ENCODE measurements around the gene SLC38A1.
A peak's percentile ranks its signal among the peaks of the same experiment; 100 is the strongest.

SLC38A1 gene

DNA sequence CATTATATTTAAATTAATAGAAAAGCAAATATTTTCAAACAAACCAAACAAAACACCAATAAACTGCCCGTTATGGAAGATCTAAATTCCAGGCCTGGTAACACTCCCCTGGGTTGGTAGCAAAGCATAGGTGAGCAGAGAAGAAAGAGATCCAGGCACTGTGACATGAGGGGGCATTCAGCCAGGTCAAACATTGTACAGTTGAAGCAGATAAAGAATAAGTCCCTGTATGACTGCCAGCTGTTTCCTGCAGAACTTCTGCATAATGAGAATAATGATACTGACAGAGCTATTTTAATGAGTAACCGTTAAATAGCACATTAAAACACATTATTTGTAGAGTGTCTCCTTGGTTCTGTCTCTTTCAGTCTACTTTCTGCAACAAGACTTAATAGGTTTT, 35.4 kb downstream of the SLC38A1 start:
- no peak for DNase-seq (ENCODE audit: low read depth in 2 of 2)

DNA sequence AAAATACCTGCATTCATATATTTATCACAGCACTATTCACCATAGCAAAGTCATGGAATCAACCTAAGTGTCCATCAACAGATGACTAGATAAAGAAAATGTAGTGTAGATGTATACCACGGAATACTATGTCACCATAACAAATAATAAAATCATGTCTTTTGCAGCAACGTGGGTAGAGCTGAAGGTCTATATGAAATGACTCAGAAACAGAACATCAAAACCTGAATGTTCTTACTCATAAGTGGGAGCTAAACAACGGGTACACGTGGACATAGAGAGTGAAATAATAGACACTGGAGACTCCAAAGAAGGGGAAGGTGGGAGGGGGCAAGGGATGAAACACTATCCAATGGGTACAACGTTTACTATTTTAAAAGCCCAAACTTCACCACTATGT, 37.9 kb downstream of the SLC38A1 start:
- DNase-seq (ENCODE audit: low read depth in 2 of 2): no peak

DNA sequence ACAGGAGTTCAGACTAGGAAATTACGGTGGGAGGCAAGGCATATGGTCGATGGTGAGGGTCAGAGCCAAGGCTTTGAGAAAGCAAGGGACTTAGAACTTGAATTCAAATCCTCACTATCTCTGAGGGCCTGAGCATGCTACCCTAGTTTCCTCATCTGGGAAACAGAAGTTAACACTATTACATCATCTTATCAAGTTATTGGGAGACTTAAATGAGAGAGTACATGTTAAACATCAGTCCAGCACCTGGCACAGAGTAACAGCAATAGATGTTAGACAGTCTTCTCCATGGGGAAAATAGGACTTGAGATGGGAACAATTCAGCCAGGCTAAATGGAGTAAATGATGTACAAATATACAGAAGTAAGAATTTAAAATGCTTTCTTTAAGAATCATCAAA, 38.5 kb downstream of the SLC38A1 start:
- no peak for DNase-seq (ENCODE audit: low read depth in 2 of 2)

DNA sequence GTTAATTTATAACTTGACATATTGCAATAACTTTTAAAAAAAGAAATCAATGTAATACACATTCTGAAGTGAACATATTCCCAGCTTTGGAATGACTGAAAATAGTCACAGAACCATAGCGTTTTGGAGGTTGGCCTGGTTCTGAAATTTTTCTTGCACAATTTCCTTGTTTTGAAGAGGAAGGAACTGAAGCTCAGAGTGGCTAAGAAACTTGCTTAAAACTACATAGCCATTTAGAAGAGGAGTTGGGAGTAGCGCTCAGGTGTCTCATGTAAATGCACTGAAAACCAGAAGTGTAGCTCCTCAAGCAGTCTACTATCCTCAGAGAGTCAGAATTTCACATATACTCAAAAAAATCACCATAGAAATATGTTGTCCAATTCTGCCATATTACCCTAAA, 41.2 kb downstream of the SLC38A1 start:
- DNase-seq (ENCODE audit: low read depth in 2 of 2): no peak

DNA sequence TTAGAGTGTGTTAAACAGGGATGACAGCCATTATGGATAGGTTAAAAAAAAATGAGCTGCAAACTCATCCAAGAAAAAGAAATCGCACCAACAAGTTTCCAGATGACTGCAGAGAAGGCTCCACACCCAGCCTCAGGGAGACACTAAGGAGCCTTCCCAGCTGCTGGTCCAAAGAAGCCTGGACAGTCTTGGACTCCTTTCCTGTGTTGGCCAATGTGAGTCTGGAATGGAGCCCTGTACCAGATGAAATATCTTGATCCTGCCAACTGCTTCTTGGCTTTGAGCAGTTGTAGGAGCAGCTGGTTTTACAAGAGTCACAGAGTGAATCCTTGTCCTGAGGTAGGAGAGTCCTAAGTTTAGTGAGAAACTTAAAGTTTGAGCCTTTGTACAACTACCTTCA, 44.5 kb downstream of the SLC38A1 start:
- no peak for DNase-seq (ENCODE audit: low read depth in 2 of 2)

DNA sequence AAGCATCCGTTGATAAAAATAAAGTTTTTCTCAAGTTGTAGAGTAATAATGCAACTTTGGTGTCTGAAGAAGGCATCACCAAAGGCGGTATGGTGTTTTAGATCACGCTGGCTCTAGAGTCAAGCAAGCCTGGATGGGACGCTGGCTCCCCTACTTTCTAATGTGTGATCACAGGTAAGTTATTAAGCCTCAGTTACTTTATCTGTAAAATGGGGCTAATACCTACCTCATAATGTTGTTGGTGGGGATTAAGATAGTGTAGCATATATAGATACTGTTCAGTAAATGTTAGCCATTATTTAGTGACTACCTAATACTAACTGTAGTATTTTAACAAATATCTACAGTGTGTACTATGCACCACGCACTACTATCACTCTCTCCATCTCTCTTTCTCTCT, 45.8 kb downstream of the SLC38A1 start:
- DNase-seq (ENCODE audit: low read depth in 2 of 2): no peak

DNA sequence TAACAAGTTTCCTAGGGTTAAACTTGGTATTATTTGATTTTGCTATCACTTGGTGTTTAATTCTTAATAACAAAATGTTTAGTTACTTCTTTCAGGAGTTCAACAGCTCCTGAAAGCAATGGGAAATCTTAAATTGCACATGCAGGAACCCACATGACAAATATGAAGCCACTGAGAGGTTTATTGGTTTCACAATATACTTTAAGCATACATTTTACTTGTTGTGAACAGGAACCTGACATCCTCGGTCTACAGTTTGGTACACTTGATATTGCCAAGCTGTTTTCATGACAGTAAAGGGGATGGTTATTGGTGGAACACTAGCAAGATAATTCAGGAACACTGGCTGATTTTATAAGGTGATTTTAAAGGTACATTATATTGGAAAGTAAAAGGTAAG, 46.2 kb downstream of the SLC38A1 start:
- DNase-seq (ENCODE audit: low read depth in 2 of 2): no peak

DNA sequence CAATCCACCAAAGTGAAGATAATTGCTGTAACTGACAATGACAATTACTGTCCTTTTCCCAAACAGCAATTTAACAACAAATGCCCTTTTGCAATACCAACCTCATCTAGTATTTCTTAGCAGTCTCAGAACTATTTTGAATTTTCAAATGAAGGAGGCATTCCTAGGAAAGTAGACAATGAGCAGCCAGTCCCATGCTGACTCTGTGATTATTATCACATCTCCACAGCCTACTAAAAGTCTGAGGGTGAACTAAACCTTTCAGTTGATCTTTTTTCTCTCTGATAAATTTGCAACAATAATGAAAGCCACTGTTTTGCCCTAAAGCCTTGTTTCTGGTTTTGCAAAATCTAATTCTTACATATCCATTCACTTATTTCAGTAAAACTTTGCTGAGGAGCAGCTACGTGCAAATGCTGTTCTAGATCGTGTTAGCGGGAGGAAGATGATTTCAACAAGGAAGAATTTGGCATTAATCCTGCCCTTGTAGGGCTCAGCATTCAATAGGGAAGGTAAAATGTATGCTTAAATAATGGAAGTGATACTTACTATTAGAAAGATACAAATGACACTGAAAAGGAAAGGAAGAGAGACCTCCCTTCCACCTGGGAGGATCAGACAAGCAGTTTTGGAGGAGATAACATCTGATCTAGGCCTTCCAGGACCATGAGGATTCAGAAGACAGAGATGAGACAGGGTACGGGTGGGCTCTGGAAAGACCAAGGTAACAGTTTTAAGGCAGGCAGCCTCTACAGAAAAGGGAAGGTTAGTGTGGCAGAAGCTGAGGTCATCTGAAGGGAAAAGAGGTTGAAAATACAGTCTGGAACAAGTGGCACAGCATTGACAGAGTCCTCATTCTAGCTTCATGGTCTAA, 47.4 kb downstream of the SLC38A1 start:
- no peak for DNase-seq (ENCODE audit: low read depth in 2 of 2)

DNA sequence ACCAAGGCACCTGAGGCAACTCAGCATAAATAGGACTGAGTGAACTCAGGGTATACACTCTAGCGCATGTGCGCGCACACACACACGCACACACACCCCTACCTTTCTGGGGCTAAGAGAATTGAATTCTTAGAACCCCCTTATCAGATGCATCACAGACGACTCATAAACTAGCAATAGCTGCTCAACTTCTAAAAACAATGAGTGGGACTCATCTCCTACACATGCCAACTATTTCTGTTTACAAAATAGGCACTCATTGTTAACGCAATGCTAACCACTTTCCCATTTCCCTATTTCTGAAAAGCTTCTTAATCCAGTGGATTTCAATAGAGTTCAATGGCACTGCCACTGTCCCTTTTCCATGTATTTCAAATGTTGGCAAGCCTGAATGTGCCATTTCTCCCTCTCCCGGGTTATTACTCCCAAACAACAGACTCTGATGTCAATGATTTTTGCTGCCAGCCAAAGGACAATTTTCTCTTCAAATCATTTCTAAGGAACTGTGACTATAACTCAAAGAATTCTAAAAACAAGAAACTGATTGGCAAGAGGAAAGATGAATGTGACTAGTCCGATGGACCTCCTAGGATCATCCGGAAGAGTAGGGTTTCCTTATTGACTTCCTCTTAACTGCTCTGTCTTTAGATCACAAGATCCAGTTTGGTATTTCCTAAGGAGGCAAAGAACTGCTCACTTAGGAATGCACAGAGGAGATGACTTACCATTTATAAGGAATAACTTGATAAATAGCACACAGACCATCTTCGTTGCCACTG, 48.8 kb downstream of the SLC38A1 start:
- peak in 1 of 2 donors; percentile 33 for DNase-seq (ENCODE audit: low read depth in 2 of 2)

DNA sequence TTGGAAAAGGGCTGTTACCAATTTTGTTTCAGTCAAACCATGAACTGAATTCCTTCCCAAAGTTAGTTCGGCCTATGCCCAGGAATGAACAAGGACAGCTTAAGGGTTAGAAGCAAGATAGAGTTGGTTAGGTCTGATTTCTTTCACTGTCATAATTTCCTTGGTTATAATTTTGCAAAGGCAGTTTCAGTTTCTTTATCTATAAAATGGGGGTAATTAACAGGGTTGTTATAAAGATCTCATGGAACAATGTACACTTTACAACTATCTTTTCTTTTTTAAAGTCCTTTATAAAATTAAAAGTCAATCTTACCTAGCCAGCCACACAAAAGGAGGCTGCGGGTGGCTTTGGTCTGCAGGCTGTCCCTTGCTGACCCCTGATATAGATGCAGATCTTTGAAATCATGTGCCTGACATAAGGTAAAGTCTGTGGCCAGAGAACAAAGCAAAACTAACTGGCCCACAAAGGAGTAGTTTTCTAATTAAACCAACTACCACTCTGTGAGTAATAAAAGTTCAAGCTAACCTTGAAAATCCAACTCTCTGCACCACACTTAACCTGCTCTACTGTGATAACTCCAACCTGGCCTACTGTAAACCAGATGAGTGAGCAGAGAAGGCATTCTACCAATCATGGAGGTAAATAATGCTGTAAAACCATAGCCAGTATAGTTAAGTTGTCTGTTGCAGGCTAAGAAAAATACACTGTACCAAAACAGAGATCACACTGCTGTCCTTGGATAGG, 49.5 kb downstream of the SLC38A1 start:
- DNase-seq (ENCODE audit: low read depth in 2 of 2): no peak

DNA sequence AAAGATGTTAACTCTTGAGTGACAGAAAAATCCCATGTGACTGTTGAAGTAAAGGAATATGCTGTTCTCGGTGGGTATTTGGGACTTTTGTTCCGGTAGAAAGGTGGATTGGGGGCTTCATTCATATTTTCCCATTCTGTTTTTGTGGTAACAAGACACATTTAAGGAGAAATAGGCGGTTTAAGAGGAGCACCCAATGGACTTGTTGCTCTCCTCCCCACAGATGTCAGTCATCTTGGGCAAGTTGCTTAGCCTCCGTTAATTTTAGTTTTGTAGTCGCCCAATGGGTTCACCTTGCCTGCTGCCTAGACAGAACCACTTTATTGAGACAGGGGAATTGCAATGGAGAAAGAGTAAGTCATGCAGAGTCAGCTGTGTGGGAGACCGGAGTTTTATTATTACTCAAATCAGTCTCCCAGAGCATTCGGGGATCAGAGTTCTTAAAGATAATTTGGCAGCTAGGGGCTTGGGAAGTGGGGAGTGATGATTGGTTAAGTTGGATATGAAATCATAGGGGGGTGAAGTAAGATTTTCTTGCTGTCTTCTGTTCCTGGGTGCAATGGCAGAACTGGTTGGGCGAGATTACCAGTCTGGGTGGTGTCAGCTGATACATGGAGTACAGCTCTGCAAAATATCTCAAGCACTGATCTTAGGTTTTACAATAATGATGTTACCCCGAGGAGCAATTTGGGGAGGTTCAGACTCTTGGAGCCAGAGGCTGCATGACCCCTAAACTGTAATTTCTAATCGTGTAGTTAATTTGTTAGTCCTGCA, 50.3 kb downstream of the SLC38A1 start:
- no peak for DNase-seq (ENCODE audit: low read depth in 2 of 2)

DNA sequence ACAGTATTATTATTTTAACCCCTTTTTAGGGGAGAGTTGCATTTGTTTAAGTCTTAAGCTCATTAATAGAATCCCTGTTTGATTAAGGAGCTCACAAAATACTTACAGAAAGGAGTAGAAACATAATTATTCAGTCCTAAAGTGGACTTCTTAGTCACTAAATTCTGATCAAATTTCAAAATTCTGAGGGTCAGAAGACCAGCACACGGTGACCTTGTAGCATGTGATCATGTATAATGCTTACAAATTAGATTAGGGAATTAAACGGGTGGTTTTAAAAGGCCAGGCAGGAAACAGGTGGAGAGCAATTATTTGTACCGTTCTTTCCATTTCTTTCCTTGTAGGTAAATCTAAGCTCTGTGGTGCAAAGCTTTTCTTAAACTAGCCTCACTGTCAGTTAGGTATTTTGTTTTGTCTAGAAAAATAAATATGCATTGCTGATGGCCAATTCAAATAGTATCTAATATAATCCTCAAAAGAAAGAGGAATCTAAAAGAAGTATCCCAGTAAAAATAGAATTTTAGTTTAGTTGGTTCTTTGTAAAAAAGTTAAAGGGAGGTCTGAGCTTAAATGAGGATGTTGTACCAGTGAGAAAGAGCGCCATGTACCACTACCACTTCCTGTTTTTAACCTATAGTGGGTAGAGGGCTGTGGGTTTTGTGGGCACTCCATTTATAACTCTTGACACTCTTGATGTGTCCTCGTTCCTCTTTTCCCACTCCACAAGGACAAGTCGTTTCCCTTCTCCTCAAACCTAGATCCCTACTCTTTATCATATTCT, 51.1 kb downstream of the SLC38A1 start:
- DNase-seq (ENCODE audit: low read depth in 2 of 2): no peak

DNA sequence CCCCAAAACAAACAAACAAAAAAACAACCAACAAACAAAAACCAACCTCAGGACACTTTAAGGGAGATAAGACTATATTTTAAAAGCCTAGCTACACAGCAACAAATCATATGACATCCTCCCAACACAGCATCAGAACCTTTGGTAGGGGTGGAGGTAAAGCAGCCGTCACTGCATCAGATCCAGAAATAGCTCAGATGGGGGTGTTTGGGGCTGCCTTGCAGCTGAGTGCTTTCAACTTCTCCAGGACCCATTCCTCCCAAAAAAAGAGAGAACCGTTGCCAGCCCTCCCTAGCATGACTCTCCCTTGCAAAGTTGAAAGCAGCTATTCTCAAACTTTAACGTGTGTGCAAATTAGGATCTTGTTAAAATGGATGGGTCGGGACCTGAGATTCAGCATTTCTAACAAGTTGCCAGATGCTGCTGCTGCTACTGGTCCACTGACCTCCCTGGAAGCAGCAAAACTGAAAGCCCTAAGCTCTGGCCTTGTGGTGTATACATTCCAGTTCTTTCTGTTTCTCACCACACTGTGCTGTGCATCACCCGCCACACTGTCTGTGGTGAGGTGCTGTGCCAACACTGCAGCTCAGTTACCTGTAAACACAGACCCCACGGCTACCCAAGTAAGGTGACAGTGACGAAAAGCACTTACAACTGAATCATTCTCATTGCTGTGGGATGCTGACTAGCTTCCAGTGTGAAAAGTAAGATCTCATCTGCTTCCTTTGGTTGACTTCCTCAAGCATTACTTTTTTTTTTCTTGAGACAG, 54.0 kb downstream of the SLC38A1 start:
- DNase-seq (ENCODE audit: low read depth in 2 of 2): peak; percentile 56 to 74

DNA sequence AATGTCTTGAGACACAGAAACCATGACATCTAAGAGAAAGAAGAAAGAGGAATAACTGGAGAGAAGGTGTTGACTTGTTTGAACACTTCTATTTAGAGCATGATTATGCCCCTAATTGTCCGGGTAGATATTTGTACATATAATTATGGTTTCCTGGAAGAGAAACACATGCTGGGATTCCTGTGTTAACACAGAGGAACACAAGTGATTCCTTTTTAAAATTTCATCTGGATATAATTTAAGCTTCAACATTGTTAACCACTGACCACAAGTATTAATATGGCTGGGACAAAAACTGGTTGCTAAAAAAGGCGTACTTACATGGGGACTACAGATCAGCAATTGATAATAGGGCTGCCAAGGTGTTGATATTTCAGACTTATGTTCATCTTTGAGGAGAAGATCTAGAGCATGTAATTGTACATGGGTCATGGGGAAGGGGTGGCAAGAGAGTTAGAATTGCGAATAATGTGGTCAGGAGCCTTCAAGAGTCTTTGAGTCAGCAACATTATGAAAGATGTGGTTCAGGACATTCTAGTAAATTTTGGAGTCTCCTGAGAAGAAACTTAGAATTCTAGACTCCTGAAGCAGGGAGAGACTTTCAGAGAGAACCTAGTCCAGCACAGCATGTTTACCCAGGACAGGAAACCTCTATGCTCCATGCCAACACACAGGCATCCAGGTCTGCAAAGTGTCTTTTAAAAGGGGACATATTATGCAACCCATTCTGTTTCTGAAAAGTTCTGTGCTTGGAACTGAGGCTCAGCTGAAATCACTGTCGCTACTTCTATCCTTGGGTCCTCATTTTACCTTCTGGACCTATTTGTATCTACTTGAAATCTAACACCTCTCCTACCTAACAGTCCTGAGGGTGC, 56.5 kb downstream of the SLC38A1 start:
- DNase-seq (ENCODE audit: low read depth in 2 of 2): no peak

DNA sequence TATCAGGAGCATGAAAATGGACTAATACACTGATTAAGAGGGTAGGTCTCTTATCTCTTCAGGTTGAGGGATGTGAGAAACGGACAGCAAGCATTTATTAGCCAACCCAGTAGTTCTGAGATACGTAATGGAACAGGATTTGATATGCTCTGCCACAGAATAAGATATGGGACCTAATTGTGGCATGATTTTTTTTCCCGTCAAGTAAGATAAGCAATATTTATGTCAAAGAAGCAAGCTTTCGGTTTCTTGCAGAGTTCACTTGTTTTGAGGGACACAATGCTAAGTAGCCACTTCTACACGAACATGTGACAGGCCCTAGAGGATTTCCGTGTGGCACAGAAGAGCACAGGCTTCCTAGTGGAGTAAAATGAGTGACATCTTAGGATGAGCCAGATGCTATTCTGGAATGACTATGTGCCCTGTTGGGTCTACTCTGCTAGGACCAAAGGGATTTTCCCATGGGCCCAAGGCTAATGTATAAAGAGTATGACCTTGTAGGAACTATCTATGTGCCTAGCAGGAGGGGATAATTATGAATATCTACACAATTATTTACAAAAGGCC, 57.9 kb downstream of the SLC38A1 start:
- DNase-seq (ENCODE audit: low read depth in 2 of 2): no peak

DNA sequence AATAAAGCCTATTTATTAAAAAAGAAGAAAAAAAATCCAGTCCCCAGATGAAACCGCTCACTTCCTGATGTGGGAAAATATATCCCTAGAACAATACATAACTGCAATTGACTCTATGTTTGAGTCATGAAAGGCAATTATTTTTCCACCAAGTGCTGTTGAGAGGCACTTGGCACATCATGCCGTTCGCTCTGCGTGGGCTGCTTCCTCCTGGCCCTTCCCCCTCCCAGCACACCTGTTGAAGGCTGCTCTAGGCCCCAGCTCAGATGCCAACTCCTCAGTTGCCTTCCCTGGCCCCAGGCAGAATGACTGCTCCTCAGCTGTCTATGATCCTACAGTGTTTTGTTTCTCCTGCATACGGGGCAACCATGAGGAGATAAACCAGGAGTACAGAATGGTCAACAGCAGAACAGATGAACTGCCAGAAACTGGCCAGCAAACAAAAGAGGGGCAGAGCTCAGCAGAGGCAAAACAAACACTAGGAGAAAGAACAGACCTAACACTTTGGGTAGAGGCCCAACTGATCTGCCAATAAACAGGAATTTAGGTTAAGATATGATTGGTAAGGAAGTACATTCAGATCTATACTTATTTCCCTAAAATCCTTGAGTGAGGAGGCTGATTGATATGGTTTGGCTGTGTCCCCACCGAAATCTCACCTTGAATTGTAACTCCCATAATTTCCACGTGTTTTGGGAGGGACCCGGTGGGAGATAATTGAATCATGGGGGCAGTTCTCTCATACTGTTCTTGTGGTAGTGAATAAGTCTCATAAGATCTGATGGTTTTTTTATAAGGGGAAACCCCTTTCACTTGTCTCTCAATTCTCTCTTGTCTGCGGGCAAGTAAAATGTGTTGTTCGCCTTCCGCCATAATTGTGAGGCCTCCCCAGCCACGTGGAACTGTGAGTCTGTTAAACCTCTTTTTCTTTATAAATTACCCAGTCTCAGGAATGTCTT, 58.6 kb downstream of the SLC38A1 start:
- peak; percentile 54 to 62 for DNase-seq (ENCODE audit: low read depth in 2 of 2)

DNA sequence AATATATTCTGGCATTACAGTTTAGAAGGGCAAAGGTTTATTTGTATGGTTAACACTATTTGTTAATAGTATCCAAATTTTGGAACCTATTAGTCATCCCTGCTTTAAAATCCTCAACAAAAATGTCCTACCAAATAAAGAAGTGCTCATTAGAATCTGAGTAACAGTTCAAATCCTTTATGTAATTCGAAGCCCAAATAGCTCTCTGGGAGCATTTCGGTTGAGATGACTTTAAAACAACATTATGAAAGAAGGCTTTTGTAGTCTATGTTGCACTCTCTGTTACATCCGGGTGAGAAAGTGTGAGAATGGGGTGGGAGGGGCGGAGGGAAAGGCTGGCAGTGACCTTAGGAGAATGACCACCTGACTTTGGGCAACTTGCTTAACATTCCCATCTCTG, 59.7 kb downstream of the SLC38A1 start:
- DNase-seq (ENCODE audit: low read depth in 2 of 2): no peak

DNA sequence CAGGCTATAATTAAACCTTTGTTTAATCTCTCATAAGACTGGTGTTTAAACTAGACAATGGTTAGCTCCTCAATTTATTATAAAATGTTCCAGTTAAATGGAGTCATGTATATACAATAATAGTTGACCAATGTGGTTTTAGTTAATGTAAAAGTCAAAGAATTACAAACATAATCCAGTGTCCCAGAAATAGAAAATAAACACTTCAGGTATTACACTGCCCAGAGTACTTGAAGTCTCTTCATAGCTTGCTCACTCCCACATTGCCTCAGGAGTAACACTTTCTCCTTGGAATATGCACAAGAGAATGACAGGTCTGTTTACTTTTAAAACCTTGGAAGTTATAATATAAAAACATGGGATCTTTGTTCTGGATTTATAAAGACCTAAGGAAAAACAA, 60.5 kb downstream of the SLC38A1 start:
- DNase-seq (ENCODE audit: low read depth in 2 of 2): no peak
